MCF 10A (cell line): ENCODE measurements around the gene HABP2. TPM values are rescaled to one million over a fixed set of nuclear protein-coding genes. Genes with fewer than 3 reads are reported as not detected.

Experiments used
- BruUV-seq: library from RNA; stranded (reverse); fragments of 400-500 nt; replicated peaks from 2 replicates; lab custom pipeline; 2021; lab: Mats Ljungman, UMichigan
- CTCF ChIA-PET: fragments of 300-600 bp; sonication (Branson Sonifier 250); formaldehyde crosslinking; extraction: SDS; loops from one replicate; lab custom pipeline; 2021; ENCODE audit warnings: antibody characterized with exemption, inconsistent platforms; lab: Yijun Ruan, JAX
- POLR2A ChIA-PET: fragments of 300-600, 350-650 bp; sonication (Branson Sonifier 250); formaldehyde crosslinking; extraction: SDS; loops from one replicate; lab custom pipeline; 2020; ENCODE audit warnings: antibody characterized with exemption, inconsistent platforms; lab: Yijun Ruan, JAX
- DNase-seq: peaks from one replicate; pipeline ENCODE4 v3.0.0-alpha.2; 2018; ENCODE audit not compliant: unreplicated experiment
- H3K27ac Mint-ChIP-seq: one replicate; pipeline ENCODE4 v1.8.0; 2022; ENCODE audit warnings: mild to moderate bottlenecking, low read depth, mixed read lengths; ENCODE audit not compliant: unreplicated experiment
- H3K27me3 Mint-ChIP-seq: one replicate; pipeline ENCODE4 v1.8.0; 2022; ENCODE audit warnings: mixed read lengths; ENCODE audit not compliant: insufficient read depth, unreplicated experiment
- H3K36me3 Mint-ChIP-seq: one replicate; pipeline ENCODE4 v1.8.0; 2022; ENCODE audit warnings: mild to moderate bottlenecking, moderate library complexity, mixed read lengths; ENCODE audit not compliant: insufficient read depth, unreplicated experiment
- H3K4me1 Mint-ChIP-seq: one replicate; pipeline ENCODE4 v1.8.0; 2022; ENCODE audit warnings: mixed read lengths; ENCODE audit not compliant: insufficient read depth, unreplicated experiment
- H3K4me3 Mint-ChIP-seq: one replicate; pipeline ENCODE4 v1.8.0; 2022; ENCODE audit warnings: mild to moderate bottlenecking, moderate library complexity, mixed read lengths; ENCODE audit not compliant: unreplicated experiment
- H3K9me3 Mint-ChIP-seq: one replicate; pipeline ENCODE4 v1.8.0; 2022; ENCODE audit warnings: mixed read lengths; ENCODE audit not compliant: unreplicated experiment
- CTCF ChIP-seq: fragments of 200-600 bp; IDR thresholded peaks from one replicate; pipeline ENCODE4 v1.8.0; 2022; ENCODE audit warnings: antibody characterized with exemption, mild to moderate bottlenecking; ENCODE audit not compliant: unreplicated experiment
- intact Hi-C: fragments of 100-400 bp; cut with micrococcal nuclease; formaldehyde crosslinking; loops from 2 replicates; pipeline ENCODE4 v1.14.1; 2022
- total RNA-seq: library from RNA; stranded (reverse); gene quantifications from 2 replicates; pipeline ENCODE4 v1.2.3, GENCODE V29; 2022

Gene HABP2
- total RNA-seq, 1 experiment from 2014 or later, result not detected

- ChIA-PET CTCF (interaction anchor here (1.4 to 1.9 kb wide), 2 partner anchors 15 to 16 kb away, joined by 4 to 6 read pairs; no protein-coding TSS in a partner anchor), POLR2A (interaction anchor here (0.7 kb wide), 1 partner anchor 11 kb away, joined by 3 read pairs; no protein-coding TSS in a partner anchor)
- no peak for TF ChIP-seq CTCF
- Mint-ChIP-seq H3K27me3 (peaks cover 33% of the 10 kb centered on the region), H3K36me3 (no peaks in the 10 kb centered on the region), H3K4me1 (no peaks in the 10 kb centered on the region), H3K4me3 (no peak overlapping the region), H3K27ac (no peak overlapping the region), H3K9me3 (no peaks in the 10 kb centered on the region)
- intact Hi-C loops, result no loop called here
- BruUV-seq, result no TSS peak
- no peak for DNase-seq
Measured at GRCh38 chr10:113547426-113547825, 5.4 kb upstream of the HABP2 start.

GRCh38 chr10:113549856-113550255 lies 3.0 kb upstream of the HABP2 start:
- peaks cover 33% of the 10 kb centered on the region for H3K27me3 Mint-ChIP-seq
- BruUV-seq, result no TSS peak
- no peak for TF ChIP-seq CTCF
- H3K36me3 Mint-ChIP-seq, result no peaks in the 10 kb centered on the region
- no peak overlapping the region for H3K27ac Mint-ChIP-seq
- ChIA-PET CTCF (no interaction called here), POLR2A (no interaction called here)
- H3K9me3 Mint-ChIP-seq, result no peaks in the 10 kb centered on the region
- H3K4me1 Mint-ChIP-seq, result no peaks in the 10 kb centered on the region
- DNase-seq, result no peak
- H3K4me3 Mint-ChIP-seq, result no peak overlapping the region
- intact Hi-C loops, result no loop called here

- ChIA-PET CTCF (interaction anchor here (0.7 kb wide), 1 partner anchor 168 kb away, joined by 4 read pairs; no protein-coding TSS in a partner anchor), POLR2A (no interaction called here)
- H3K36me3 Mint-ChIP-seq, result no peaks in the 10 kb centered on the region
- no peak overlapping the region for H3K27ac Mint-ChIP-seq
- DNase-seq, result peak; percentile 23
- H3K9me3 Mint-ChIP-seq, result no peaks in the 10 kb centered on the region
- H3K27me3 Mint-ChIP-seq, result peaks cover 30% of the 10 kb centered on the region
- H3K4me3 Mint-ChIP-seq, result no peak overlapping the region
- intact Hi-C loops, result no loop called here
- BruUV-seq, result no TSS peak
- TF ChIP-seq CTCF, result no peak
- no peaks in the 10 kb centered on the region for H3K4me1 Mint-ChIP-seq
Measured at GRCh38 chr10:113550365-113550764, 2.5 kb upstream of the HABP2 start.

- no peaks in the 10 kb centered on the region for H3K4me1 Mint-ChIP-seq
- intact Hi-C loops, result no loop called here
- ChIA-PET CTCF (no interaction called here), POLR2A (no interaction called here)
- H3K9me3 Mint-ChIP-seq, result no peaks in the 10 kb centered on the region
- no peaks in the 10 kb centered on the region for H3K36me3 Mint-ChIP-seq
- H3K27me3 Mint-ChIP-seq, result peaks cover 23% of the 10 kb centered on the region
- H3K27ac Mint-ChIP-seq, result no peak overlapping the region
- TF ChIP-seq CTCF, result no peak
- DNase-seq, result peak; percentile 57
- no TSS peak for BruUV-seq
- H3K4me3 Mint-ChIP-seq, result no peak overlapping the region
Measured at GRCh38 chr10:113552014-113552413, 839 bp upstream of the HABP2 start.
